Activated B cell treated with CpG ODN at 0.5 μM for 24 hours (primary cell): ENCODE results near the gene NPPA. TPM values are rescaled to one million over a fixed set of nuclear protein-coding genes. Genes with fewer than 3 reads are reported as not detected.

ENCODE experiments used
- ATAC-seq: fragments of 200-7000 bp; cut with Tn5 transposase; one replicate; pipeline ENCODE4 v1.10.0; 2021; ENCODE audit warnings: low read depth, mild to moderate bottlenecking, moderate library complexity
- CTCF ChIA-PET: fragments of 350-600 bp; sonication (Branson Sonifier 250); formaldehyde crosslinking; loops from one replicate; lab custom pipeline; 2021; ENCODE audit warnings: antibody characterized with exemption; lab: Charles Lee
- POLR2A ChIA-PET: fragments of 350-600 bp; sonication (Branson Sonifier 250); formaldehyde crosslinking; loops from one replicate; lab custom pipeline; 2021; ENCODE audit warnings: antibody characterized with exemption; lab: Charles Lee
- DNase-seq: peaks from one replicate; pipeline ENCODE4 v3.0.0; 2022
- H3K27ac Mint-ChIP-seq: one replicate; pipeline ENCODE4 v1.8.0; 2020; ENCODE audit warnings: mixed read lengths
- H3K27me3 Mint-ChIP-seq: one replicate; pipeline ENCODE4 v1.8.0; 2021; ENCODE audit warnings: mixed read lengths
- H3K36me3 Mint-ChIP-seq: one replicate; pipeline ENCODE4 v1.8.0; 2021; ENCODE audit warnings: low read depth, mixed read lengths
- H3K4me1 Mint-ChIP-seq: one replicate; pipeline ENCODE4 v1.8.0; 2021; ENCODE audit warnings: mixed read lengths
- H3K4me3 Mint-ChIP-seq: one replicate; pipeline ENCODE4 v1.8.0; 2020; ENCODE audit warnings: mild to moderate bottlenecking, mixed read lengths
- H3K9me3 Mint-ChIP-seq: one replicate; pipeline ENCODE4 v1.8.0; 2020; ENCODE audit warnings: mixed read lengths
- CTCF ChIP-seq: fragments of 200-600 bp; IDR thresholded peaks from one replicate; pipeline ENCODE4 v1.8.0; 2022; ENCODE audit warnings: antibody characterized with exemption, mild to moderate bottlenecking
- intact Hi-C: fragments of 100-400 bp; cut with micrococcal nuclease; formaldehyde crosslinking; loops from one replicate; pipeline ENCODE4 v1.15.1; 2024
- total RNA-seq: library from RNA; stranded (reverse); gene quantifications from 2 replicates; pipeline ENCODE4 v1.2.3, GENCODE V29; 2022

NPPA gene
- total RNA-seq, 1 donor from 2014 or later = not detected

- peaks cover 72% of the 10 kb centered on the region for H3K36me3 Mint-ChIP-seq
- no peak for TF ChIP-seq CTCF
- H3K4me3 Mint-ChIP-seq = no peak overlapping the region
- no peak for DNase-seq
- intact Hi-C loops = loop anchor here (10.0 kb wide), 1 partner anchor 1325 kb away; the partner anchor contains the start of genes DFFA and PEX14
- POLR2A ChIA-PET = no interaction called here
- no peaks in the 10 kb centered on the region for H3K9me3 Mint-ChIP-seq
- no peaks in the 10 kb centered on the region for H3K27me3 Mint-ChIP-seq
- H3K27ac Mint-ChIP-seq = no peak overlapping the region
- ATAC-seq = no peak
- peaks cover 41% of the 10 kb centered on the region for H3K4me1 Mint-ChIP-seq
- CTCF ChIA-PET = no interaction called here
These were observed 47.7 kb downstream of the NPPA start for GRCh38 chr1:11799896-11800295.

GRCh38 chr1:11799099-11799498, 48.5 kb downstream of the NPPA start:
- H3K27me3 Mint-ChIP-seq = no peaks in the 10 kb centered on the region
- peaks cover 33% of the 10 kb centered on the region for H3K4me1 Mint-ChIP-seq
- H3K36me3 Mint-ChIP-seq = peaks cover 78% of the 10 kb centered on the region
- DNase-seq = no peak
- no peak for TF ChIP-seq CTCF
- POLR2A ChIA-PET = no interaction called here
- no peak for ATAC-seq
- CTCF ChIA-PET = no interaction called here
- H3K27ac Mint-ChIP-seq = no peak overlapping the region
- intact Hi-C loops = no loop called here
- H3K9me3 Mint-ChIP-seq = no peaks in the 10 kb centered on the region
- no peak overlapping the region for H3K4me3 Mint-ChIP-seq

GRCh38 chr1:11797525-11798216, 49.9 kb downstream of the NPPA start:
- no peaks in the 10 kb centered on the region for H3K27me3 Mint-ChIP-seq
- TF ChIP-seq CTCF = no peak
- POLR2A ChIA-PET = interaction anchor here (0.6 kb wide), 1 partner anchor 132 kb away, joined by 3 read pairs; no protein-coding TSS in a partner anchor
- H3K27ac Mint-ChIP-seq = no peak overlapping the region
- peaks cover 82% of the 10 kb centered on the region for H3K36me3 Mint-ChIP-seq
- no peaks in the 10 kb centered on the region for H3K9me3 Mint-ChIP-seq
- no peak overlapping the region for H3K4me3 Mint-ChIP-seq
- ATAC-seq (no peak), DNase-seq (no peak)
- CTCF ChIA-PET = interaction anchor here (1.6 kb wide), 1 partner anchor 12 kb away, joined by 4 read pairs; no protein-coding TSS in a partner anchor
- peaks cover 19% of the 10 kb centered on the region for H3K4me1 Mint-ChIP-seq
- intact Hi-C loops = no loop called here

- H3K36me3 Mint-ChIP-seq = peaks cover 82% of the 10 kb centered on the region
These were observed 51.4 kb downstream of the NPPA start for GRCh38 chr1:11796036-11796828.

More at GRCh38 chr1:11796036-11796828, 51.4 kb downstream of the NPPA start:
- Mint-ChIP-seq H3K4me3 (no peak overlapping the region), H3K4me1 (peaks cover 15% of the 10 kb centered on the region), H3K27ac (no peak overlapping the region), H3K27me3 (no peaks in the 10 kb centered on the region), H3K9me3 (no peaks in the 10 kb centered on the region)
- TF ChIP-seq CTCF = no peak
- no peak for DNase-seq
- POLR2A ChIA-PET = interaction anchor here (1.2 kb wide), 1 partner anchor 10 kb away, joined by 3 read pairs; the partner anchor contains the start of genes CLCN6 and MTHFR
- intact Hi-C loops = no loop called here
- CTCF ChIA-PET = interaction anchor here (1.3 kb wide), 1 partner anchor 8 kb away, joined by 4 read pairs; no protein-coding TSS in a partner anchor
- no peak for ATAC-seq

Other genes starting within 250 kb of the NPPA start
- 4.2 and 4.6 TPM in 2 replicates for gene FBXO2, start 193.4 kb downstream of the NPPA start, total RNA-seq
- 27.2 and 29.9 TPM in 2 replicates for gene FBXO44, start 192.9 kb downstream of the NPPA start, total RNA-seq
- 10.0 and 10.5 TPM in 2 replicates for gene FBXO6, start 183.6 kb downstream of the NPPA start, total RNA-seq
- gene MAD2L2, start 166.6 kb downstream of the NPPA start, total RNA-seq = 34.4 and 34.9 TPM in 2 replicates
- 0.17 and 0.18 TPM in 2 replicates for gene DRAXIN, start 156.1 kb downstream of the NPPA start, total RNA-seq
- 10.9 and 13.9 TPM in 2 replicates for gene AGTRAP, start 111.6 kb downstream of the NPPA start, total RNA-seq
- gene C1orf167, start 85.6 kb downstream of the NPPA start, total RNA-seq = not detected in 2 replicates
- gene MTHFR, start 41.8 kb downstream of the NPPA start, total RNA-seq = 54.1 and 56.9 TPM in 2 replicates
- 66.0 and 79.6 TPM in 2 replicates for gene CLCN6, start 41.6 kb downstream of the NPPA start, total RNA-seq
- gene NPPB, start 11.2 kb upstream of the NPPA start, total RNA-seq = not detected in 2 replicates
- gene KIAA2013, start 78.6 kb upstream of the NPPA start, total RNA-seq = 34.8 and 37.4 TPM in 2 replicates
- 15.7 and 18.6 TPM in 2 replicates for gene PLOD1, start 86.9 kb upstream of the NPPA start, total RNA-seq
- gene MFN2, start 132.7 kb upstream of the NPPA start, total RNA-seq = 46.5 and 54.1 TPM in 2 replicates
- 72.1 and 74.2 TPM in 2 replicates for gene MIIP, start 171.7 kb upstream of the NPPA start, total RNA-seq
- gene TNFRSF8, start 215.5 kb upstream of the NPPA start, total RNA-seq = 2.2 and 2.7 TPM in 2 replicates